Amygdala (tissue), 56 donors: ENCODE results near the gene PRDM12.
"Not testable (repeated sequence)": the region's sequence is repeated elsewhere in the genome, so short reads cannot be mapped to it uniquely, and the experiment has no call there.

Experiments
- DNase-seq, 56 donors: peaks; one replicate each; lab custom pipeline; 2025; lab: John Stamatoyannopoulos, UW

The PRDM12 gene

DNA sequence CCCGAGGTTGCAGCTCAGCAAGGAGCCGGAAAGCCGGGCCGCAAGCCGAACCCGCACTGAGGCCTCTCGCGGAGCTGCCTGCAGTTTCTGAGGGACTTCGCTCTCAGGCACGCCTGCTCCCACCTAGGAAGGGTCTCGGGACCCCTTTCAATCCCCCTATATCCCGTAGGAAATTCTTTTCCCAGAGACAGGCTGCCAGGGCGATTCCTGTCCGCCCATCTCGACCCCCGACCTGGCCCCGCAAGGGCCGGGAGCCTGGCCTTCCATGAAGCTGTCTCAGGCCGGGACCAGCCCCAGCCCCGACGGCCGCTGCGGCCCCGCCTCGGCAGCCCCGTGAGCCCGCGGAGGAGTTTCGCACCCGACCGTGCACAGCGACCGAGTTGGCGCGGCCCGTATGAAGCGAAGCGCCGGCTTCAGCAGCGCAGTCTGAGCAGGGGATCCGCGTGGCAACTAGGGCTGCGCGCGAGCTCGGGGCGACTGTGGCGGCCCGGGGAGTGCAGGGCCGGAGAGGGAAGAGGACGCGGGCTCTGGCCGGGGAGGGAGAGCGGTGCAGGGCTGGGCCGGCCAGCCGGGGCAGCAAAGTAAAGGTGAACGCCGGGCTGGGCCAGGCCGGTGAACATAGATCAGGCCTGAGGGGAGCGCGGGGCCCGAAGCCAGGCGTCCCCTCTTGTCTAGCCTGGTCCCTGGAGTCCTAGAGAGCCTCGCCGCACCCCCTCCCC, 977 bp upstream of the PRDM12 start:
- DNase-seq: no peak

DNA sequence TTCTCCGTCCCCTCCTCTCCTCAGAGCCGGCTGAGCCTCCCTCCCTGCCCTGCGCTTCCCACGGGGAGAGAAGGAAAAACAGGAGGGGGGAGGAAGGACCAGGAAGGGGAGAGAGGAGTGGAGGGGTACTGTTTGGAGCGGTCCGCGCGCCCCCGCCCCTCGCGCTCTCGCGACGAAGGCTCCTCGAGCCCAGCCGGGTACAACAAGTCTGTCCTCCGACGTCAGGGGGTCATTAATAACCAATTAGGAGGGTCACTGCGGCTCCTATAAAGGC, 480 bp upstream of the PRDM12 start:
- no peak for DNase-seq

GRCh38 chr9:130665029-130665430, 636 bp downstream of the PRDM12 start:
- no peak for DNase-seq

DNA sequence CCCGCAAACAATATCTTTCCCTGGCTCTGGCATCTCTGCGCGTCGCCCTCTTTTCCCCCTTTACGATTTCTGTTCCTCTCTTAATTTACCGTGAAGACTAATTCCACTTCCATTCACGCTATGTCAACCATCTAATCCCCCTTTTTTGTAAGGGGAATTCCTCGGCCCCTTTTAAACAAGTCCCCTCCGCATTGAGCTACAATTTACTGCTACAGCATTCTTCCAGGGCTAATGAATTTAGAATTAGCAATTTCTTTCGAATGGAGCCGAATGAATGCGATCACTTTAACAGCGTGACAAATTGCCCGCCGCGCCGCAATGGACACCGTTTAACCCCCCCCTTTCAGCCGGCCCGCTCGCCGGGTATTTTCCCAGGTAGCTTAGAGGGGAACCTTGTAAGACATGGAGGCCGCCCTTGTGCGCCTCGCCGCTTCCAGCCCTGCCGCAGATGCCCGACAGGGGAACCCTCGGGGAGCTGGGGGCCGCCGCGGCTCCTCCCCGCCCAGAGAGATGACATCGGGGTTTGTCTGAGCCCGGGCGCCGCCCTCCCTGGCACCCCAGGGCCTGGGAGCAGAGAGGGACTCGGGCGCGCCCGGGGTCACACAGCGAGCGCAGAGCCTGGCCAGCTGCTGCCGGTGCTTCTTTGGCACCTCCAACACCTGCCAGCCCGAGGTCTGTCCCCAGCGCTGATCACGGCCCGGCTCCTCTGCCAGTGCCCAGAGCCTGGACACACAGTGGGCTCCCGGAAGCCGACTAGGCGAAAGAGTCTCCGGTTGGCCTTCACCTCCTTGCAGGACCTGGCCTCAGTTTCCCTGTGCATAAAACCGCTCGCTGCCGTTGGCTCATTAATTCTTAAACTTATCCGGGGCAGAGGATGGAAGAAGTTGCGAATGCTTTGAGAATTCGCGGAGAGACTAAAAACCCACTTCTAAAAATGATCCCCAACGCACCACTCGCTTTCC, 1.3 kb downstream of the PRDM12 start:
- DNase-seq: no peak

DNA sequence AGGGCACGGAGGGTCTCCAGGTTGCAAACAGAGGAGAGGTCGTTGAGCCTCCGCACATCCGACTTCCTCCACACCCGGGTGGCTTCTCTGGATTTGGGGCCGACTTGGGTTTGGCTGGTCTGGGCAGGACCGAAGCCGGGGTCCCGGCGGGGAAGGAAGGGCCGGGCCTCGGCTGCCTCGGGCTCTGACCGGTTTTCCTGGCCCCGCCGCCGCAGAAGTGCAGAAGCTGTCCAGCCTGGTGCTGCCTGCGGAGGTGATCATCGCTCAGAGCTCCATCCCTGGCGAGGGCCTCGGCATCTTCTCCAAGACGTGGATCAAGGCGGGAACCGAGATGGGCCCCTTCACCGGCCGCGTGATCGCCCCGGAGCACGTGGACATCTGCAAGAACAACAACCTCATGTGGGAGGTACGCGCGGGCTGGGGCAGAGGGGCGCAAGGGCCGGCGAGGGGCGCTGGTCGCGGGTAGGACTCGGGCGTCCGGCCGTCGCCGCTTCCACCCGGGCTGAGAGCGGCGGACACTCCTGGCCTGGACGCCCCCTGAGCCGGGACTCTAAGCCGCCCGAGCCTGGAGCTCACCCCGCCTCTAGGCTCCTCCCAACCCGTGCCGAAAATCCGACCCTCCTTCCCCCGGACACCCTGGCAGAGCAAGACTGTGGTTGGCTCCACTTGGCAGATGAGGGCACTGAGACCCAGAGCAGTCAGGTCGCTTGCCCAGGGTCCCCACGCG, 2.2 kb downstream of the PRDM12 start:
- DNase-seq: no peak

DNA sequence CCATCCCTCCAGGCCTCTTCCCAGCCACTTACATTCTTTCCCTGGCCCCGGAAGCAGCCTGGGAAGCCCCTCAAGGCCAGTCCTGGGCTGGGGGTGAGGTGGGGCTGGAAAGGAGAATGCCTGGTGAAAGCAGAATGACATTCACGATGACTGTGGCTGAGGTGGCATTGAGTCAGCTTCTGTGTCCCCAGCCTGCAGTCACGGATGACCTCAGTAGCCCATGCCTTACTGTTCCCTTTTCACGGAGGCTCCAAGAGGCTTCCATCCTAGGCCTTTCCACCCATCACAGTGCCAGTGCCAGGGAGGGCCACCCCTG, 2.7 kb downstream of the PRDM12 start:
- DNase-seq: no peak

DNA sequence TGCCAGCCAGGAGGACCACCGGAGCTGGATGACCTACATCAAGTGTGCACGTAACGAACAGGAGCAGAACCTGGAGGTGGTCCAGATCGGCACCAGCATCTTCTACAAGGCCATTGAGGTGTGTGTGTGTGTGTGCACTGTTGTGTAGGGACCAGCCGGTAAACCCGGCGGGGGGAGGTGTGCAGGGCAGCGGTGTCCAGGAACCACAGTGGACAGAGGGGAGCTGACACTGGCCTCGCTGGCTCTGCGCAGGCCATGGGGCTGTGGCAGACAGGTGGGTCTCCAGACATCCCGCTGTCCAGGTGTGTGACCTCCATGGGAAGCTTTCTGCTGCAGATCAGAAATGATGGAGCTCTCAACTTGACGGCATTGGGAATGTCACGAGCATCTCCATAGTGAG, 3.8 kb downstream of the PRDM12 start:
- DNase-seq: no peak

- no peak for DNase-seq
These were observed 4.3 kb downstream of the PRDM12 start for GRCh38 chr9:130668659-130669058.

DNA sequence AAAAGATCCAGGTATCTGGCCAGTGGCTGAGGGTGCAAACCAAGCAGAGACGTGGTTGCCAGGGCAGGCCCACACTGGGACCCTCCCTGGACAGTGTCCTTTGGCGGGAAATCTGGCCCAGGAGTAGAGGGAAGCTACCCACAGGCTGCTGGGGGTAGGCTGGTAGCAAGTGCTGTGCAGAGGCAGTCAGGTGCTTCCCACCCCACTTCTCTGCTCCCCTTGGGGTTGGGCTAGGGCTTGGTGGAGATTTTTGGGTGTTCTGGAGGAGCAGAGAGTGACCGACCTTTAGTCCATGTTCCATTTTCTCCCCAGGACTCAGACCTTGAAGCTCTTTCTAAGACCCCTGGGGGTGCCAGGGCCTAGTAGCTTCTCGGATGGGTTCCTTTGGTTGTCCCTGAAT, 5.6 kb downstream of the PRDM12 start:
- no peak for DNase-seq

GRCh38 chr9:130670644-130671043, 6.2 kb downstream of the PRDM12 start:
- DNase-seq: no peak

DNA sequence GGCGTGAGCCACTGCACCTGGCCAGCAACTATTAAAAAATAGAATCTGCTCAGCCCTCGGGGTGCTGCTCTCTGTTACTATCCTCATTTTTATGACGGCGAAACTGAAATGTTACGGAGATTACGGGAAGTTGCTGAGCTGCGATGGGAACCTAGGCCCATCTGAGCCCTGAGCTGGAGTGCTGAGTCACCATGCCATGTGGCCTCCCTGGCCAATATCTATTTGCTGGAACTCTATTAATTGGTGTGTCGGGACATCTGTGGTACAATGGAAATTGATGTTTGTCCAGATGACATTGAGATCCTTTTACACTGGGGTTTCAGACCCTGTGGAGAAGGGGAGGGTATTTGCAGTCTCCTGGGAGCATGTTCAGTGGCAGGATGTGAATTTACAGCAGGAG, 8.1 kb downstream of the PRDM12 start:
- DNase-seq: no peak

GRCh38 chr9:130672933-130673615, 8.7 kb downstream of the PRDM12 start:
- no peak for DNase-seq

DNA sequence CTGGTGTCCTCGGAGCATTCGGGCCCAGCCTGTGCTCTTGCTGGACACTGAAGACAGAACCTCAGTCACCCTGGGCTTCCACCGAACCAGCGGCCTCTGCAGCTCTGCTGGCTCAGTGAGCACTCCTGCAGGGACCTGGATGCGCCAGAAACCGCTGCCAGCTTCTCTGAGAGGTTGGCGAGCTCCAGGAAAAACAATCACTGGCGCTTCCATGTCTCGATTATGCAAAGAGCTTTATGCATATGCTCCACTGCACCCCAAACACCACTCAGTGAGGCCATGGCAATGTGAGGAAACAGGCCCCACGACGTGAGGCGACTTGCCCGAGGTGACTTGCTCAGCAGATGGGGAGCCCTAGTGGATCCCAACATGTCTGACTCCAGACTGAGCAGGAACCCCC, 11.0 kb downstream of the PRDM12 start:
- DNase-seq: no peak

DNA sequence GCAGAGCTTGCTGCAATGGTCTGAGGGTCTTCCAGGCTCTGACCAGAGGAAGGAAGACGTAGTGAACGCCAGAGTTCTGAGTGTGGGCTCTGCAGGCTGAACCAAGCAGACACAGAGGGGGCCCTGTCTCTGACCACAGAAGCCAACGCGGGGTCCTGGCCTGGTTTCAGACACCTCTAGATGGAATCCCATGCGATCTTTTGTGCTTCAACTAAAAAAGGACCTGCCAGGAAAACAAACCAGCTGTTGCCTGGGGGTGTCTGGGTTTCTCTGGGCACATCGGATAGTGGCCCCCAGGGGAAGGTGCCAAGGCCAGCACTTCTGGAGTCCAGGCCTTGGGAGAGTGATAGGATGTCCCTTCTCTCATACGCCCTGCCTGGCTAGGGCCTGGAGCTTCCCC, 12.9 kb downstream of the PRDM12 start:
- no peak for DNase-seq

DNA sequence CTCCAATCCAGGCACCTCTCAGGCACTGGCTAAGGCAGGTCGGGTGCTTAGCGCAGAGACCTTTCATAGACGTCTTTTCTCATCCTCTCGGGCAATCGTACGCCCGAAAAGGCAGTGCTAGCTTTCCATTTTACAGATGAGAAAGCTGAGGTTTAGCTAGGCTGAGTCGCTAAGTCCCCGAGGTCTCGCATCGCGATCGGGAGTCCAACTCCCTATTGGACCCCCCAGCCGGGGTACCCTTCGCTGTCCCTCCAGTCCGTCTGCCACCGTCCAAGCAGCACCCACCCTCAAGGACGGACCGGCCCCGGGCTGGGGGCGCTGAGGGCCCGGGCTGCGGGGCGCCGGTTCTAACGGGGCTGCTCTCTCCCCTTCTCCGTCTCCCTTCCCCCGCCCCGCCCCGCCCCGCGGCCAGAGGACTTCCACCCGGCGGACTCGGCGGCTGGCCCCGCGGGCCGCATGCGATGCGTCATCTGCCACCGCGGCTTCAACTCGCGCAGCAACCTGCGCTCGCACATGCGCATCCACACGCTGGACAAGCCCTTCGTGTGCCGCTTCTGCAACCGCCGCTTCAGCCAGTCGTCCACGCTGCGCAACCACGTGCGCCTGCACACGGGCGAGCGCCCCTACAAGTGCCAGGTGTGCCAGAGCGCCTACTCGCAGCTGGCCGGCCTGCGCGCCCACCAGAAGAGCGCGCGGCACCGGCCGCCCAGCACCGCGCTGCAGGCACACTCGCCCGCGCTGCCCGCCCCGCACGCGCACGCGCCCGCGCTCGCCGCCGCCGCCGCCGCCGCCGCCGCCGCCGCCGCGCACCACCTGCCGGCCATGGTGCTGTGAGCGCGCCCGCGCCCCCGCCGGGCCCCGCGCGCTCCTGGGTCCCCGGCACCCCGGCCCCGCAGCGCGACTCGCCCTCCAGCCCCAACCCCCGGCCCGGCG, 16.7 kb downstream of the PRDM12 start:
- peak in 42 of 56 donors; percentile 4 to 74 (median 44) for DNase-seq

DNA sequence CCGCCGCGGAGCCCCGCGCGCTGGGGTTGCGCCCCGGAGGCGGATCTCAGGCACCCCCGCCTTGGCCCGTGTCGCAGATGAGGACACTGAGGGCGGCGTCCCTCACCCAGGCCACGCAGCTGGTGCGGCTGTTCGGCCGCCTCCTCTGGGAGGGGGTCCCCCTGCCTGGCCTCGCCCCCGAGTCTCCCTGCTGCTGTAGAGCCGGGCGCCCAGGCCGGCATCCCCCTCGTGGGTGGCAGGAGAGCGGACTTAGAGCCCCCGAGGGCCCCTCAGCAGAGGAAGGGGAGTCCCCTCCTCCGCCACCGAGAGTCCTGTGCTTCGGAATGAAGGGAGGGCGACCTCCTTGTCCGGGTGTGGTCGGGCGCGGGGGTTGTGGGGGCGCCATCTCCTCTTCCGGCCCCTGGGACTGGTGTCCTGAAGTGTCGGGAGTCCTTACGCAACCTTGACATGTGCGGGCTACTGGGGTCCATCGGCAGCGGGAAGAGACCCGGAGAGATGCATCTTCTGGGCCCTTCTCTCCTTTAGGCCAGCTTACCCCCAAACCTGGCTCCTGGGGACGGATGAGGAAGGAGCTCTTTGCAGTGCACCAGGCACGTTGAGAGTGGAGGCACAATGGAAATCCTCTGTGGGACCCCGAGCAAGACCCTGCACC, 17.5 kb downstream of the PRDM12 start:
- peak in 10 of 56 donors; percentile 22 to 61 (median 36) for DNase-seq

GRCh38 chr9:130682421-130683121, 18.2 kb downstream of the PRDM12 start:
- peak in 52 of 56 donors; percentile 8 to 87 (median 58) for DNase-seq

DNA sequence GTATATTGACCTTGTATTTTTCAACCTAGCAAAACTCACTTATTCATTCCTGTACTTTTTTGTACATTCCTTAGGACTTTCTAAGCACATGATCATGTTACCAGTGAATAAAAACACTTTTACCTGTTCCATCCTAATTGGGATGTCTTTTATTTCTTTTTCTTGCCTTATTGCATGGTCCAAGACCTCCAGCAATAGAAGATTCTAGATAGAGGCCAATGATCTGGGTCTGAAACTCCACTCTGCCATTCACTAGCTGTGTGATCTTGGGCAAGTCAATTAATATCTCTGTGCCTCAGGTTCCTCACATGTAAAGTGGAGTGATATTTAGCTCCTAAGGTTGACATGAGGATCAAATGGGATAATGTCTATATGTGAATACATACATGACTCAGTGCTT, 20.7 kb downstream of the PRDM12 start:
- no peak for DNase-seq

DNA sequence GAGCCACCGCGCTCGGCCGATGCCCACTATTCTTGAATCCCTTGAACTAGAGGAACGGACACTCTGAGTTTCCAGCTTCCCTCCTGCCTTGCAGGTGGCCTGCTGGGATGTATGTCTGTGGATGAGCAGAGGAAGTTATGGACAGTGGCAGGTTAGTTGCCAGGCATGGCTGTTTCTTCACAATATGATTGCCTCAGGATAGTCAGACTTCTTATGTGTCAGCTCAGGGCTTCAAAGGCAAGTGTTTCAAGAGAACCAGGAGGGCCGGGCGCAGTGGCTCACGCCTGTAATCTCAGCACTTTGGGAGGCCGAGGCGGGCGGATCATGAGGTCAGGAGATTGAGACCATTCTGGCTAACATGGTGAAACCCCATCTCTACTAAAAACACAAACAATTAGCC, 21.6 kb downstream of the PRDM12 start:
- DNase-seq: not testable (repeated sequence)
